MG63 (cell line): ENCODE data around the gene CCDC106. TPM values are rescaled to one million over a fixed set of nuclear protein-coding genes. Genes with fewer than 3 reads are reported as not detected.
A peak's percentile ranks its signal among the peaks of the same experiment; 100 is the strongest.

Source experiments
- DNase-seq: peaks from one replicate; pipeline ENCODE4 v3.0.0-alpha.2; 2020
- H3K27me3 ChIP-seq: fragments of 250-450 bp; sonication (Bioruptor Pico); 2 replicates; pipeline ENCODE4 v1.5.1; 2020; ENCODE audit warnings: mild to moderate bottlenecking, moderate library complexity
- H3K36me3 ChIP-seq: fragments of 250-450 bp; sonication (Bioruptor Pico); 2 replicates; pipeline ENCODE4 v1.5.1; 2020; ENCODE audit warnings: mild to moderate bottlenecking, moderate library complexity
- H3K4me3 ChIP-seq: fragments of 250-450 bp; sonication (Bioruptor Pico); 2 replicates; pipeline ENCODE4 v1.5.1; 2020; ENCODE audit warnings: mild to moderate bottlenecking, moderate library complexity
- H3K9me3 ChIP-seq: fragments of 250-450 bp; sonication (Bioruptor Pico); 2 replicates; pipeline ENCODE4 v1.5.1; 2020; ENCODE audit warnings: mild to moderate bottlenecking, moderate library complexity
- total RNA-seq: library from RNA; depleted of rRNA; stranded (reverse); fragments of >200 nt; shearing (Covaris generic); gene quantifications from 2 replicates; pipeline ENCODE4 v1.2.3, GENCODE V29; 2014; ENCODE audit warnings: low replicate concordance

The CCDC106 gene
- total RNA-seq, 1 experiment from 2014 or later: 4.8 TPM

- peak; percentile 97 for DNase-seq
- H3K4me3 ChIP-seq: peak overlapping the region; percentile 72
- no peaks in the 10 kb centered on the region for H3K9me3 ChIP-seq
- H3K27me3 ChIP-seq: no peaks in the 10 kb centered on the region
- peaks cover 32% of the 10 kb centered on the region for H3K36me3 ChIP-seq
Measured at GRCh38 chr19:55653651-55654322, 5.8 kb downstream of the CCDC106 start.

GRCh38 chr19:55654323-55654867, 6.4 kb downstream of the CCDC106 start:
- H3K4me3 ChIP-seq: peak overlapping the region; percentile 72
- DNase-seq: peak; percentile 98
- no peaks in the 10 kb centered on the region for H3K27me3 ChIP-seq
- peaks cover 36% of the 10 kb centered on the region for H3K36me3 ChIP-seq
- no peaks in the 10 kb centered on the region for H3K9me3 ChIP-seq

- Histone ChIP-seq H3K27me3 (no peaks in the 10 kb centered on the region), H3K9me3 (no peaks in the 10 kb centered on the region), H3K36me3 (peaks cover 43% of the 10 kb centered on the region), H3K4me3 (peak within 1 kb of the TSS; percentile 72)
- peak; percentile 93 for DNase-seq
Measured at GRCh38 chr19:55654868-55655647, 7.0 kb downstream of the CCDC106 start, which contains the start of gene U2AF2. U2AF2 (plus strand) TSS chr19:55655035; CDS start chr19:55655105, 70 bp downstream.

- H3K27me3 ChIP-seq: no peaks in the 10 kb centered on the region
- peaks cover 47% of the 10 kb centered on the region for H3K36me3 ChIP-seq
- no peak for DNase-seq
- no peaks in the 10 kb centered on the region for H3K9me3 ChIP-seq
- H3K4me3 ChIP-seq: peak overlapping the region; percentile 72
Measured at GRCh38 chr19:55655648-55656040, 7.6 kb downstream of the CCDC106 start.

- peak overlapping the region; percentile 72 for H3K4me3 ChIP-seq
- H3K9me3 ChIP-seq: no peaks in the 10 kb centered on the region
- H3K27me3 ChIP-seq: no peaks in the 10 kb centered on the region
- peaks cover 56% of the 10 kb centered on the region for H3K36me3 ChIP-seq
- DNase-seq: no peak
Measured at GRCh38 chr19:55656552-55656951, 8.5 kb downstream of the CCDC106 start.

- peak; percentile 51 for DNase-seq
- peaks cover 62% of the 10 kb centered on the region for H3K36me3 ChIP-seq
- H3K9me3 ChIP-seq: no peaks in the 10 kb centered on the region
- H3K27me3 ChIP-seq: no peaks in the 10 kb centered on the region
- peak overlapping the region; percentile 72 for H3K4me3 ChIP-seq
Measured at GRCh38 chr19:55656988-55657747, 9.2 kb downstream of the CCDC106 start.

GRCh38 chr19:55658846-55659459, 10.9 kb downstream of the CCDC106 start:
- DNase-seq: no peak
- H3K4me3 ChIP-seq: no peak overlapping the region
- H3K27me3 ChIP-seq: no peaks in the 10 kb centered on the region
- H3K9me3 ChIP-seq: no peaks in the 10 kb centered on the region
- peaks cover 78% of the 10 kb centered on the region for H3K36me3 ChIP-seq

- H3K27me3 ChIP-seq: no peaks in the 10 kb centered on the region
- H3K4me3 ChIP-seq: no peak overlapping the region
- DNase-seq: no peak
- peaks cover 87% of the 10 kb centered on the region for H3K36me3 ChIP-seq
- H3K9me3 ChIP-seq: no peaks in the 10 kb centered on the region
Measured at GRCh38 chr19:55659822-55660221, 11.8 kb downstream of the CCDC106 start.

- no peak for DNase-seq
- Histone ChIP-seq H3K9me3 (no peaks in the 10 kb centered on the region), H3K36me3 (peaks cover 88% of the 10 kb centered on the region), H3K27me3 (no peaks in the 10 kb centered on the region), H3K4me3 (no peak overlapping the region)
Measured at GRCh38 chr19:55660404-55660803, 12.4 kb downstream of the CCDC106 start.

- no peak overlapping the region for H3K4me3 ChIP-seq
- H3K36me3 ChIP-seq: peaks cover 87% of the 10 kb centered on the region
- no peaks in the 10 kb centered on the region for H3K27me3 ChIP-seq
- DNase-seq: no peak
- no peaks in the 10 kb centered on the region for H3K9me3 ChIP-seq
Measured at GRCh38 chr19:55660991-55661390, 13.0 kb downstream of the CCDC106 start.

GRCh38 chr19:55661826-55662225, 13.8 kb downstream of the CCDC106 start:
- Histone ChIP-seq H3K36me3 (peaks cover 87% of the 10 kb centered on the region), H3K27me3 (no peaks in the 10 kb centered on the region), H3K4me3 (no peak overlapping the region), H3K9me3 (no peaks in the 10 kb centered on the region)
- DNase-seq: no peak

GRCh38 chr19:55663846-55664536, 16.0 kb downstream of the CCDC106 start:
- no peak for DNase-seq
- H3K27me3 ChIP-seq: no peaks in the 10 kb centered on the region
- peaks cover 89% of the 10 kb centered on the region for H3K36me3 ChIP-seq
- no peak overlapping the region for H3K4me3 ChIP-seq
- no peaks in the 10 kb centered on the region for H3K9me3 ChIP-seq

- Histone ChIP-seq H3K27me3 (no peaks in the 10 kb centered on the region), H3K4me3 (no peak overlapping the region), H3K36me3 (peaks cover 85% of the 10 kb centered on the region), H3K9me3 (no peaks in the 10 kb centered on the region)
- DNase-seq: no peak
Measured at GRCh38 chr19:55666343-55667005, 18.5 kb downstream of the CCDC106 start.

GRCh38 chr19:55667006-55667381, 19.0 kb downstream of the CCDC106 start:
- no peak for DNase-seq
- no peaks in the 10 kb centered on the region for H3K27me3 ChIP-seq
- peaks cover 84% of the 10 kb centered on the region for H3K36me3 ChIP-seq
- no peak overlapping the region for H3K4me3 ChIP-seq
- no peaks in the 10 kb centered on the region for H3K9me3 ChIP-seq

GRCh38 chr19:55667511-55667910, 19.5 kb downstream of the CCDC106 start:
- no peaks in the 10 kb centered on the region for H3K27me3 ChIP-seq
- DNase-seq: no peak
- peaks cover 86% of the 10 kb centered on the region for H3K36me3 ChIP-seq
- no peak overlapping the region for H3K4me3 ChIP-seq
- no peaks in the 10 kb centered on the region for H3K9me3 ChIP-seq
